WTC11 (cell line): ENCODE measurements around the gene LCN10.

ENCODE experiments used
- CTCF ChIP-seq: fragments of 200-600 bp; IDR thresholded peaks from 2 replicates; pipeline ENCODE4 v1.8.0; 2022; ENCODE audit warnings: antibody characterized with exemption
- FOXP4 ChIP-seq: sonication (generic); formaldehyde crosslinking; IDR thresholded peaks from 2 replicates; pipeline ENCODE4 v1.8.0; 2022; ENCODE audit warnings: mild to moderate bottlenecking, missing genetic modification reagents
- MAX ChIP-seq: sonication (generic); formaldehyde crosslinking; IDR thresholded peaks from 2 replicates; pipeline ENCODE4 v1.8.0; 2022; ENCODE audit warnings: mild to moderate bottlenecking, missing genetic modification reagents
- RELA ChIP-seq: sonication (generic); formaldehyde crosslinking; IDR thresholded peaks from 2 replicates; pipeline ENCODE4 v1.8.1; 2022; ENCODE audit warnings: missing genetic modification reagents, mild to moderate bottlenecking, borderline replicate concordance
- SP1 ChIP-seq: sonication (generic); formaldehyde crosslinking; conservative IDR thresholded peaks from 2 replicates; pipeline ENCODE4 v1.8.1; 2022; ENCODE audit warnings: missing genetic modification reagents
- USF1 ChIP-seq: sonication (generic); formaldehyde crosslinking; IDR thresholded peaks from 2 replicates; pipeline ENCODE4 v1.8.0; 2022; ENCODE audit warnings: mild to moderate bottlenecking, missing genetic modification reagents
- USF2 ChIP-seq: sonication (generic); formaldehyde crosslinking; IDR thresholded peaks from 2 replicates; pipeline ENCODE4 v1.8.1; 2023; ENCODE audit warnings: mild to moderate bottlenecking, missing genetic modification reagents, moderate library complexity
- ZNF138 ChIP-seq: sonication (generic); formaldehyde crosslinking; conservative IDR thresholded peaks from 2 replicates; pipeline ENCODE4 v1.8.1; 2022; ENCODE audit warnings: mild to moderate bottlenecking, moderate library complexity, missing genetic modification reagents
- ZNF232 ChIP-seq: sonication (generic); formaldehyde crosslinking; IDR thresholded peaks from 2 replicates; pipeline ENCODE4 v1.8.0; 2022; ENCODE audit warnings: mild to moderate bottlenecking, missing genetic modification reagents
- ZNF263 ChIP-seq: sonication (generic); formaldehyde crosslinking; IDR thresholded peaks from 2 replicates; pipeline ENCODE4 v1.8.1; 2022; ENCODE audit warnings: low read depth, mild to moderate bottlenecking, moderate library complexity, missing genetic modification reagents
- ZNF317 ChIP-seq: sonication (generic); formaldehyde crosslinking; IDR thresholded peaks from 2 replicates; pipeline ENCODE4 v1.8.1; 2023; ENCODE audit warnings: low read depth, mild to moderate bottlenecking, moderate library complexity, missing genetic modification reagents, borderline replicate concordance
- ZNF425 ChIP-seq: fragments of 250-450 bp; sonication (Bioruptor Pico); conservative IDR thresholded peaks from 2 replicates; pipeline ENCODE4 v1.9.0; 2021; ENCODE audit warnings: mild to moderate bottlenecking

- TF ChIP-seq ZNF425 (CRISPR knock-in tag), result no peak
- TF ChIP-seq CTCF, result no peak
- no peak for TF ChIP-seq ZNF317 (CRISPR knock-in tag)
- TF ChIP-seq MAX (CRISPR knock-in tag), result no peak
- no peak for TF ChIP-seq ZNF138 (CRISPR knock-in tag)
- no peak for TF ChIP-seq USF1 (CRISPR knock-in tag)
- TF ChIP-seq ZNF263 (CRISPR knock-in tag), result no peak
- TF ChIP-seq SP1, result no peak
- no peak for TF ChIP-seq ZNF232
- no peak for TF ChIP-seq USF2 (CRISPR knock-in tag)
- TF ChIP-seq FOXP4 (CRISPR knock-in tag), result no peak
- TF ChIP-seq RELA (CRISPR knock-in tag), result no peak
These were observed 34.6 kb upstream of the LCN10 start for GRCh38 chr9:136777359-136777758.
